Skeletal muscle tissue (tissue), 4 donors: ENCODE results near the gene MRPS2. TPM values are rescaled to one million over a fixed set of nuclear protein-coding genes. Genes with fewer than 3 reads are reported as not detected.

Experiments used
- H3K27ac ChIP-seq: one replicate; pipeline ENCODE4 v1.7.0; 2013; ENCODE audit warnings: mild to moderate bottlenecking, low read depth, low read length, inconsistent platforms
- H3K27me3 ChIP-seq, 3 donors: one replicate each; pipeline ENCODE4 v1.7.0; 2013; ENCODE audit warnings: low read length in 3 of 3; ENCODE audit not compliant: control insufficient read depth in 3 of 3, insufficient read depth in 3 of 3
- H3K36me3 ChIP-seq, 3 donors: one replicate each; pipeline ENCODE4 v1.7.0; 2013; ENCODE audit warnings: low read length in 3 of 3; ENCODE audit not compliant: control insufficient read depth in 3 of 3, insufficient read depth in 3 of 3
- H3K4me1 ChIP-seq, 3 donors: one replicate each; pipeline ENCODE4 v1.7.0; 2013; ENCODE audit warnings: low read length in 3 of 3, mild to moderate bottlenecking in 3 of 3; ENCODE audit not compliant: control insufficient read depth in 3 of 3, insufficient read depth in 3 of 3
- H3K4me3 ChIP-seq, 3 donors: one replicate each; pipeline ENCODE4 v1.7.0; 2013; ENCODE audit warnings: low read length in 3 of 3
- H3K9ac ChIP-seq, 3 donors: one replicate each; pipeline ENCODE4 v1.7.0; 2013; ENCODE audit warnings: low read length in 3 of 3, mild to moderate bottlenecking in 3 of 3, moderate library complexity in 2 of 3, low read depth in 1 of 3
- H3K9me3 ChIP-seq, 3 donors: one replicate each; pipeline ENCODE4 v1.7.0; 2013; ENCODE audit warnings: low read length in 3 of 3; ENCODE audit not compliant: control insufficient read depth in 3 of 3
- total RNA-seq: library from RNA; depleted of rRNA; stranded (reverse); fragments of >200 nt; gene quantifications from one replicate; pipeline ENCODE4 v1.2.3, GENCODE V29; 2014
- donor health status: Osteomylitis.

The MRPS2 gene
- total RNA-seq, 1 donor from 2014 or later = 6.8 TPM

DNA sequence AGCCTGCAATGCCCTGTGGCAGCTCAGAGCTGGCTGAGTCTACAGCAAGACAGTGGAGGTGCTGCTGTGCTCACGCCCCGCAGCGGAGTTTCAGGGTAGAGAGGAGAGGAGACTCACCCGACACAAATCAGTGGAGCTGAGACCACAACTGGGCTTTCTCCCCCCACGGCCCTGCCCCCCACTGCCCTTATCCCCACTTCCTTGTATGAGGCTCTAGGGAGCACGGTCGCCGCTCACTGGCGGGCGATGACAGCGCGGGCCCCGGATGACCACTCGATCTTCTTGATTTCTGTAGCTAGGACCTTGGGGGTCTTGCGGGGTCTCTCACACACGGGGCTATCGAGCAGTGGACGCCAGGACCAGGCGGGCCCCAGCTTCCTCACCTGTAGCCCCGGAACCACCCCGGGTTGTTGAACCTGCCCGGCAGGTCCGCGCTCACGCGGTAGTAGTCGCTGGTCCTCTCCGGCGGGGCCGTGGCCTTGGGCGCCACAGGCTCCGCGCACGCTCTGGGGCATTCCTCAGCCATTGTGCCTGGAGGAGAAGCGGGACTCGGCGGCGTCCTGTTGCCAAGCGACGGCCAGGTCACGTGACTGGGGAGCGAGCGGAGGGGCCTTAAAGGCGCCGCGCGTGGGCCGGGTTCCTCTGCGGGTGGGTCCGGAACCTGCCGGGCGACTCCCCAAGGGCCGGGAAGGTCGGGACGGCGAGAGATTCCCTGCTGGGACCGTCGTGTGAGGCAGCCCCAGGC lies 984 bp upstream of the MRPS2 start:
- Histone ChIP-seq H3K9ac (peak overlapping the region; percentile 57 to 90 (median 87)), H3K9me3 (no peaks in the 10 kb centered on the region), H3K36me3 (peaks cover 16 to 22% (median 22%) of the 10 kb centered on the region in 3 donors), H3K4me3 (peak overlapping the region; percentile 85 to 89 (median 87)), H3K27me3 (peaks cover 0 to 8% (median 6%) of the 10 kb centered on the region in 3 donors), H3K4me1 (peaks cover 24 to 28% (median 28%) of the 10 kb centered on the region in 3 donors), H3K27ac (no peak overlapping the region)

DNA sequence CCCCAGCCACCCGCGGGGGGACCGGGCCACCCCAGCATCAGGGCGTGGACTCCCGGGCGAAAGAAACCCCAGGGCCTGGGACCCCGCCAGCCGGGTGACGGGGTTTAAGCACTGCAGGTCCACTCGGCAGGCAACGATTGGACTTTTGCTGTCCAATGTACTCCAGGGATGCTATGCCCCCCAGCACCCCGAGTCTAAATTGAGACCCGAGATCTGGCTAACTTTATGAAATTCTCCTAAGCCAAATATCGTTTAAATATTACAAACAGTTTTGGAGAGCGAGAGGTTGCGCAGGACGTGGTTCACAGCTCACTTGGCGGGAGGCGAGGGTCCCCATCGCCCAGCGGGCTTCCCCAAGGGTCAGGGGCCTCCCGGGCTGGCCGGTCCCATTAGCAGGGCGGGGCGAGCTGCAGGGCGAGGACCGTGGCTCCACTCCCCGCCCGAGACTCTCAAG lies 384 bp upstream of the MRPS2 start:
- Histone ChIP-seq H3K9ac (peak overlapping the region; percentile 57 to 90 (median 87)), H3K9me3 (no peaks in the 10 kb centered on the region), H3K27me3 (peaks cover 0 to 6% (median 4%) of the 10 kb centered on the region in 3 donors), H3K27ac (no peak overlapping the region), H3K36me3 (peaks cover 21 to 28% (median 26%) of the 10 kb centered on the region in 3 donors), H3K4me3 (peak overlapping the region; percentile 85 to 89 (median 87)), H3K4me1 (peaks cover 28% of the 10 kb centered on the region in 3 donors)

DNA sequence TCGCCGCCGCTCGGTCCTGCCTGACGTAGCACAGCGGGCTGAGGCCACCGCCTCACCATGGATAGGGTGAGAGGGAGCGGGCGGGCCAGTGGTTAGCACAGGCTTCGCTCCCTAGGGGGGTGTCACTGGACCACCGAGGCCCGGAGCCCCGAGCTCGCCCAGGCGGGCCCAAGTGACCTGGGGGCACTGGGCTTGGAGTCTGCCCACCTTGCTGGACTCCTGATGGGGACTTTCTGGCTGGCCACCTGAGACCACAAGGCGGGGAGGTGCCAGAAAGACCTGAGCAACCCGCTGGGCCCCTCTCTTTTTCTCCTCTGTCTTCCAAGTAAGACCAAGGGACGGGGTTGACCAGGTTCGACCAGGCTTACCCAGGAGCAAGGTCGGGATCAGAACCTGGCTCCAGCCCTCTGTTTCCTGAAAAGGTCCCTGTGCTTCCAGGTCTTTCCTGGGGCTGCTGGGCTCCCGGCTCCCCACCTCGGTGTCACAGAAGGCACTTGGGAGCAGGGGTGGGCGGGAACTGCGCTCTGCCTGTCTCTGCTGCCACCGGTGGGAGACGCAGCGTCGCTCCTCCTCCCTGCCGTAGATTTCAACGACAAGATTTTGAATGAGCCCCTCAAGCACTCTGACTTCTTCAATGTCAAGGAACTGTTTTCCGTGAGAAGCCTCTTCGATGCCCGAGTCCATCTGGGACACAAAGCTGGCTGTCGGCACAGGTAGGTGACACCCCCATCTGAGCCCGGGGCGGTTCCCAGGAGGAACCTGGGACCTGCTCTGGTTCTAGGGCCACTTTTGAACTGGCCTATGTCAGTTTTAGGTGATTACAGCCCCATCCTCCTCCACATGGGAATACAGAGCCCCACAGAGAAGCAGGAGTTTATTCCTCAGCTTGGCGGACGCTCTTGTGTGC lies 1.0 kb downstream of the MRPS2 start:
- H3K27ac ChIP-seq = no peak overlapping the region
- peaks cover 21 to 31% (median 26%) of the 10 kb centered on the region in 3 donors for H3K36me3 ChIP-seq
- peaks cover 28% of the 10 kb centered on the region in 3 donors for H3K4me1 ChIP-seq
- peak overlapping the region; percentile 85 to 89 (median 87) for H3K4me3 ChIP-seq
- no peaks in the 10 kb centered on the region for H3K9me3 ChIP-seq
- peaks cover 0 to 6% (median 4%) of the 10 kb centered on the region in 3 donors for H3K27me3 ChIP-seq
- H3K9ac ChIP-seq = peak overlapping the region; percentile 86 to 90 (median 87)

DNA sequence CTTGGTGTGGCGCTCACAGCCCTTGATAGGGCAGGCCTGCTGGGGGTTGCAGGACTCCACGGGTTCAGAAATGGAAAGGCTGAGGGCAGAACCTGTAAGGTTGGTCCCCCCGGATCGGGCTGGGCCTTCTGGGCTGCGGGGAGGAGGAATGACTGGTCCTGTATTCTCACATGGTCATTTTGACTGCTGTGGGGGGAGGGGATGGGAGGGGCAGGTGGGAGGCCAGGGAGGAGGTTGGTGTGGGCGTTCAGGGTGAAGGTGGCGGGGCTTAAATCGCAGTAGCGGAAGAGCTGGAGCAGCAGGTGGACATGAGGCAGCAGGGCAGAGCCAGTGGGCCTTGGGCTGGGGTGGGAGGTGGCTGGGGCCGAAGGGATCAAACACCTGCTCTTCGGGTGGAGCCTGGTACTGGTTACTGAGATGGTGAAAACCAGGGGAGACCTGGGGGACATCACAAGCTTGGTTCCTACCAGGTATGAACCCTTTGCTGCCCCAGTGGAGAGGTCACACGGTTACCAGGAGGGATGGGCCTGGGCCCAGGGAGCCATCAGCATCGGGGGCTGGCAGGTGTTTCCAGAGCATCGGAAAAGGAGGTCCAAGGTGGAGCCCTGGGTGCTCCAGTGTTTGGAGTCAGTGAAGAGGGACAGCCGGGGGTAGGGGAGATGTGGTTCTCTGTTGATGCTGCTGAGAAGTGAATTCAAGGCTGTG lies 1.8 kb downstream of the MRPS2 start:
- no peaks in the 10 kb centered on the region for H3K9me3 ChIP-seq
- peaks cover 0 to 6% (median 4%) of the 10 kb centered on the region in 3 donors for H3K27me3 ChIP-seq
- peak overlapping the region; percentile 85 to 89 (median 87) for H3K4me3 ChIP-seq
- H3K36me3 ChIP-seq = peaks cover 21 to 31% (median 26%) of the 10 kb centered on the region in 3 donors
- peaks cover 28% of the 10 kb centered on the region in 3 donors for H3K4me1 ChIP-seq
- H3K9ac ChIP-seq = peak overlapping the region in 2 of 3 donors; percentile 87 to 90
- no peak overlapping the region for H3K27ac ChIP-seq

DNA sequence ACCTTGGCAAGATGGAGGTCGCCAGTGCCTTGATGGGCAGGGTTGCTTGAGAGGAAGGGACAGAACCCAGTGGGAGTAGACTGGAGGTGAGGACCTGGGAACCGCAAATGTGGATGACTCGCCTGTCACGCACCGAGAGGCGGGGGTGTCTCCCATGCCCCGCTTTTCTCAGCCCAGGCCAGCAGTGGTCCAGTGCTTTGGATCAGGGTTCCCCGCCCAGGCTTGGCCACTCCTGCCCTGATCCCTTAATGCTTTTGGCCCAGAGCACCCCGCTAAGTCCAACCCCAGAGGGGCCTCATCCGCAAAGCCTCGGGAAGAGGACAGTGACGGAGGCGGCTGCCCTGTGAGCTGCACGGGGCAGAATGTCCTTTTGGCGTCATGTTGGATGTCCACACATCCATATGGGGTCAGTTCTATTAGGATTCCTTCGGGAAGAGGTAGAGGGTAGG lies 2.4 kb downstream of the MRPS2 start:
- Histone ChIP-seq H3K36me3 (peaks cover 21 to 31% (median 26%) of the 10 kb centered on the region in 3 donors), H3K9me3 (no peaks in the 10 kb centered on the region), H3K4me1 (peaks cover 28% of the 10 kb centered on the region in 3 donors), H3K27me3 (peaks cover 0 to 6% (median 4%) of the 10 kb centered on the region in 3 donors), H3K27ac (no peak overlapping the region), H3K9ac (no peak overlapping the region), H3K4me3 (no peak overlapping the region)

DNA sequence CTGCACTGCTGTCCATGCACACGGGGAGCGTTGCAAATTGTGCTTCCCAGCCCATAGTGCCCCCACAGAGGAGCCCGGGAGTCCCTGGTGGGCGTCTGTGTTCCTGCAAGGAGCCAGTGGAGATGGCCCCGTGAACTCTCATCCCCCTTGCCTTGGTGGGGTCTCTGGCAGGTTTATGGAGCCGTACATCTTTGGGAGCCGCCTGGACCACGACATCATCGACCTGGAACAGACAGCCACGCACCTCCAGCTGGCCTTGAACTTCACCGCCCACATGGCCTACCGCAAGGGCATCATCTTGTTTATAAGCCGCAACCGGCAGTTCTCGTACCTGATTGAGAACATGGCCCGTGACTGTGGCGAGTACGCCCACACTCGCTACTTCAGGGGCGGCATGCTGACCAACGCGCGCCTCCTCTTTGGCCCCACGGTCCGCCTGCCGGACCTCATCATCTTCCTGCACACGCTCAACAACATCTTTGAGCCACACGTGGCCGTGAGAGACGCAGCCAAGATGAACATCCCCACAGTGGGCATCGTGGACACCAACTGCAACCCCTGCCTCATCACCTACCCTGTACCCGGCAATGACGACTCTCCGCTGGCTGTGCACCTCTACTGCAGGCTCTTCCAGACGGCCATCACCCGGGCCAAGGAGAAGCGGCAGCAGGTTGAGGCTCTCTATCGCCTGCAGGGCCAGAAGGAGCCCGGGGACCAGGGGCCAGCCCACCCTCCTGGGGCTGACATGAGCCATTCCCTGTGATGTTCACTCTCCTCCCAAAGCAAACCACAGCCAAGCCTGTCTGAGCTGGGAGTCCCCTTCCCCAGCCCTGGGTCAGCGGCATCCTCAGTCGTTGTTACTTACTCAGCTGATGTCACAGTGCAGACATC lies 3.1 kb downstream of the MRPS2 start:
- H3K4me1 ChIP-seq = peaks cover 28% of the 10 kb centered on the region in 3 donors

DNA sequence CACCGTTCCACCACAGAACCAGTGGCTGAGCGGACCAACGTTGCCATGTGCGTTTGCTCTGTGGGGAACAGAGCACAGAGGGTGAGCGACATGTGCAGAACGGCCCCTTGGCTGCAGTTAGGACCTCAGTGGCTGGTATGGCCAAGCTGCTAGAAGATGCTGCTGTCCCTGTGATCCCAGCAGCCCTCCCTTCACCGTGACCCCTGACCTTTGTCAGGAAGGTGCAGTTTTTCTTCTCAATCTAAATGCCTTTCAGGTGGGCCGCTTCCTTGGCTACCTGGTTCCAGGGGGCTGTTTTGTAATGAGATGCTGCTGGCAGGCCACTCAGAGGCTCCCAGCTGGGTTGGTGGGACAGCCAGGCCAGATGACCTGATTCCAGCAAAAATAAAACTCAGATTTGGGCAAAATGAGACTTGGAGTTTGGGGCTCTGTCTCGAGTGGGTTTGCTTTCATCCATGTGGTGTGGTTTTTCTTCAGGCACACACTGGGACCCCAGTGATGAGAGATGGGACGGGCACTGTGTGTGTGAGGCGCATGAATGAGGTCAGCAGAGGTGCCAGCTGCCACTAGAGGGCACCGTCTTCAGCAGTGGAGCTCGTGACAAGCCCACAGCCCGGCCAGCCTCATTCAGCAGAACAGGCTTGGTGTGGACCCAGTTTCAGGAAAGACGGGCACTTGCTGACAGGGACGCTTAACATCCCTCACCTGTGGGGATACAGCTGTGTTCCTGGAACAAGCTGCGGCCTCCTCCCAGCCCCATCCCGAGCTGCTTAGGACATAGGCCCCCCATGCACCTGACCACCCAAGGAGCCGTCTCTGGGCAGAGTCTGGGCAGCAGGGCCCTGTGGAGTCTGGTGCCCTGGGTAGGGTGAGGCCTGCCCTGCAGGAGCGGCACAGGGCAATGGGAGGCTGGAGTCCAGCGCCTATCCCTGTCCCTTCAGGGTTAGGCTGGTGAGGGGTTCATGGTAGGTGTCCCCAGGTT lies 4.1 kb downstream of the MRPS2 start:
- Histone ChIP-seq H3K36me3 (peaks cover 21 to 31% (median 26%) of the 10 kb centered on the region in 3 donors), H3K4me3 (no peak overlapping the region), H3K27me3 (no peaks in the 10 kb centered on the region), H3K9ac (no peak overlapping the region), H3K9me3 (peaks cover 0 to 4% (median 0%) of the 10 kb centered on the region in 3 donors), H3K27ac (no peak overlapping the region), H3K4me1 (peaks cover 22 to 24% (median 23%) of the 10 kb centered on the region in 3 donors)

More for the DNA sequence above, 3.1 kb downstream of the MRPS2 start:
- Histone ChIP-seq H3K27me3 (peaks cover 0 to 6% (median 0%) of the 10 kb centered on the region in 3 donors), H3K4me3 (no peak overlapping the region), H3K9ac (no peak overlapping the region), H3K27ac (no peak overlapping the region), H3K36me3 (peaks cover 21 to 31% (median 26%) of the 10 kb centered on the region in 3 donors), H3K9me3 (no peaks in the 10 kb centered on the region)
